Right atrium auricular region (tissue), 2 donors: ENCODE measurements around the gene TAS2R30. TPM values are rescaled to one million over a fixed set of nuclear protein-coding genes. Genes with fewer than 3 reads are reported as not detected.

Experiments
- DNase-seq: peaks from one replicate; pipeline ENCODE4 v3.0.0-alpha.2; 2019; ENCODE audit warnings: low spot score
- H3K27ac ChIP-seq, 2 donors: fragments of 200-600 bp; sonication (generic); 1 replicate in 1 of 2; 2 replicates in 1 of 2; pipeline ENCODE4 v1.5.1; 2016 to 2019
- H3K27me3 ChIP-seq, 2 donors: fragments of 200-600 bp; sonication (generic); one replicate each; pipeline versions ENCODE4 v1.5.1 to v1.6.0; 2017 to 2019
- H3K36me3 ChIP-seq: fragments of 200-600 bp; sonication (generic); one replicate; pipeline ENCODE4 v1.5.1; 2016
- H3K4me1 ChIP-seq, 2 donors: fragments of 200-600 bp; sonication (generic); one replicate each; pipeline versions ENCODE4 v1.5.1 to v1.6.0; 2017 to 2019
- H3K4me3 ChIP-seq, 2 donors: fragments of 200-600 bp; sonication (generic); 1 replicate in 1 of 2; 2 replicates in 1 of 2; pipeline ENCODE4 v1.5.1; 2017 to 2019; ENCODE audit warnings: mild to moderate bottlenecking in 1 of 2, moderate library complexity in 1 of 2
- H3K9me3 ChIP-seq, 2 donors: fragments of 200-600 bp; sonication (generic); one replicate each; pipeline ENCODE4 v1.5.1; 2019
- total RNA-seq, 2 donors: library from RNA; depleted of rRNA; stranded (reverse); fragments of >200 nt; gene quantifications; one replicate each; pipeline ENCODE4 v1.1.0, GENCODE V29; 2016
- TF ChIP-seq, protein P1 (sequence below), 2 donors: fragments of 200-600 bp; sonication (generic); IDR thresholded peaks; one replicate each; pipeline ENCODE4 v1.5.1; 2019; ENCODE audit warnings: antibody characterized with exemption in 2 of 2

TAS2R30 gene
- total RNA-seq, 2 donors from 2014 or later, result 0.44 to 0.90 TPM

DNA sequence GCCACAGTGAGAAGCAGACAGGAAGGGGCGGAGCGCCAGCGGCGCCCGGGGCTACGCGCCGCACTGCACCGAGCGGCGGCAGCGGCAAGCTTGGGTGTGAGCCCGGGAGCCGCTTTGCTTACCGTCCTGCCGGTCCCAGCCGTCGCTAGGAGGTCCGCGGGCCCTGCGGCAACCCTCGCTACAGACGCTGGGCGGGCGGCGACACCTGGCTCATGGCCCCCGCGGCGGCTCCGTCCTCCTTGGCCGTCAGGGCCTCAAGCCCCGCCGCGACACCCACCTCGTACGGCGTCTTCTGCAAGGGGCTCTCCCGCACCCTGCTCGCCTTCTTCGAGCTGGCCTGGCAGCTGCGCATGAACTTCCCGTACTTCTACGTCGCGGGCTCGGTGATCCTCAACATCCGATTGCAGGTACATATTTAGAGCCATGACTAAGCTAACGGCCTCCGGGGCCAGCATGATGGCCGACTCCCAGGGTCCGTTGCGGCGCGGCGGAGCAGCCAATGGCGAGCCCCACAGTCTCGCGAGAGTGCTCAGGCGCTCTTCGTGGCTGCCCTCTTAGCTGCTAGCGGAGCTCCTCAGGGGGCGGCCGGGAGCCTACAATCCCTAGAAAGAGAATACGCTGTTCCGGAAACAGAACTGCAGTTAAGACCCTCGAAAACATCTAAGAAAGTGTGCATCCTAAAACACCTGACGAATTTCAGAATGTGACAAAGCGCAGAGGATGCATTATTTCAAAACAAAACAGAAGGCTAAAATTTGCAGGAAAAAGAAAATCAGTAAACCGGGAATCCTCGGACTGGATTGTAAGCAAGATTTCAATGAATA, 36.9 kb upstream of the TAS2R30 start, which contains the start of gene SMIM10L1:
Gene SMIM10L1 (plus strand): TSS at position 50 of the 824 bp plus-strand sequence. CDS start 163 bp downstream, at position 213.
- peak; percentile 93 for DNase-seq
- Histone ChIP-seq H3K4me1 (peaks cover 0 to 35% of the 10 kb centered on the region in 2 donors), H3K4me3 (peak within 1 kb of the TSS; percentile 95 to 99), H3K27me3 (no peaks in the 10 kb centered on the region), H3K27ac (peak within 1 kb of the TSS; percentile 98 to 100), H3K36me3 (no peaks in the 10 kb centered on the region), H3K9me3 (no peaks in the 10 kb centered on the region)
- TF ChIP-seq, protein P1, sequence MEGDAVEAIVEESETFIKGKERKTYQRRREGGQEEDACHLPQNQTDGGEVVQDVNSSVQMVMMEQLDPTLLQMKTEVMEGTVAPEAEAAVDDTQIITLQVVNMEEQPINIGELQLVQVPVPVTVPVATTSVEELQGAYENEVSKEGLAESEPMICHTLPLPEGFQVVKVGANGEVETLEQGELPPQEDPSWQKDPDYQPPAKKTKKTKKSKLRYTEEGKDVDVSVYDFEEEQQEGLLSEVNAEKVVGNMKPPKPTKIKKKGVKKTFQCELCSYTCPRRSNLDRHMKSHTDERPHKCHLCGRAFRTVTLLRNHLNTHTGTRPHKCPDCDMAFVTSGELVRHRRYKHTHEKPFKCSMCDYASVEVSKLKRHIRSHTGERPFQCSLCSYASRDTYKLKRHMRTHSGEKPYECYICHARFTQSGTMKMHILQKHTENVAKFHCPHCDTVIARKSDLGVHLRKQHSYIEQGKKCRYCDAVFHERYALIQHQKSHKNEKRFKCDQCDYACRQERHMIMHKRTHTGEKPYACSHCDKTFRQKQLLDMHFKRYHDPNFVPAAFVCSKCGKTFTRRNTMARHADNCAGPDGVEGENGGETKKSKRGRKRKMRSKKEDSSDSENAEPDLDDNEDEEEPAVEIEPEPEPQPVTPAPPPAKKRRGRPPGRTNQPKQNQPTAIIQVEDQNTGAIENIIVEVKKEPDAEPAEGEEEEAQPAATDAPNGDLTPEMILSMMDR (IDR thresholded peaks at IDR 0.05), result peak in 1 of 2 donors; percentile 18

DNA sequence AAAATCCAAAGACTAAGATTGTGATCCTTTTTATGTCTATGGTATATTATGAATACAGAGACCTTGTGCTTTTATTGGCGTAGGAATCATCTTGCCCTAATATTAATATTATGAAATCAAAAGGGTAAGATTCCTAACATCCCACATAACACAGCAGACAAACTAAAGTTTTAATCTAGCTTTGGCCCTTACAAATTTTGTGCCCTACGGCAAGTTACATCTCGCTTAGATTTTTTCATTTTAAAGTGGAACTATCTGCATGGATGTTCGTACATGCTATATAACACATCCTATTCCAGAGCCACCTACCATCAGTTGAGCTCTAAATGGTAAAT, 36.3 kb upstream of the TAS2R30 start:
- H3K9me3 ChIP-seq, result no peaks in the 10 kb centered on the region
- peaks cover 0 to 35% of the 10 kb centered on the region in 2 donors for H3K4me1 ChIP-seq
- no peak for DNase-seq
- H3K27me3 ChIP-seq, result no peaks in the 10 kb centered on the region
- no peaks in the 10 kb centered on the region for H3K36me3 ChIP-seq
- peak overlapping the region; percentile 98 to 100 for H3K27ac ChIP-seq
- TF ChIP-seq, protein P1 (IDR thresholded peaks at IDR 0.05), result no peak
- H3K4me3 ChIP-seq, result peak overlapping the region; percentile 95 to 99

DNA sequence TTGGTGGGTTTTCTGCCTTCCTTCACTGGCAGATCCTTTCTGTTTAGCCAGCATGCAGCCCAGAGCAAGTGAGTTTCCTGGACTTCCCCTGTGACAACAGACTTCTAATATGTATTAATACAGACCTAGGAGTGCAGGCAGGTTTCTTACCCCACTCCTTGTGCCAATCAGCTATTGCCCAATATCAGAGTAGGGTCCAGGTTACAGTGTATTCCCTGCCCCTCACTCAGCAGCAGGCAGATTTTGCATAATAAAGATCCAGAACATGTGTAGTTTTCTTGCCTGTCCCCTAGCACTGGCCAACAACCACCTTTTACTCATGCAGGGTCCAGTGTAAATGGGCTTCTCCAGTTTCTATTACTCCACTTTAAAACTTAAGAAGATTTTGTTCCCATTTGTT, 31.9 kb upstream of the TAS2R30 start:
- Histone ChIP-seq H3K36me3 (no peaks in the 10 kb centered on the region), H3K27ac (no peak overlapping the region), H3K27me3 (no peaks in the 10 kb centered on the region), H3K9me3 (no peaks in the 10 kb centered on the region), H3K4me1 (peaks cover 0 to 26% of the 10 kb centered on the region in 2 donors), H3K4me3 (no peak overlapping the region)
- TF ChIP-seq, protein P1 (IDR thresholded peaks at IDR 0.05), result no peak
- DNase-seq, result no peak

DNA sequence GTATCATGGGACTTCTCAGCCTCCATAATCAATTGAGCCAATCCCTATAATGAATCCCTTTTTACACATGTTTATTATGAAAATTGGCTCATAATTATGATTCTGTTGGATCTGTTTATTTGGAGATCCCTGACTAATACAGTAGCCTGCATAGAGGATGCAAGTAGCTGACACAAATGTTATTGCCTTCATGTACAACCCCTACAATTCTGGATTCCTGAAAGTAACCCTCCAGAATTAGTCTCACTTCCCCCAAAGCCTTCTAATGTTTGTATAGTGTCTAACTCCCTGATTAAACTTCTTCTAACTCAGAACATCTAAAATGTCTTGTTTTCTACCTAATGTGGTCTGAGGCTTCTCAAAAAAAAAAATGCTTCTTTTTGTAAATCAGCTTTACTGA, 29.9 kb upstream of the TAS2R30 start:
- Histone ChIP-seq H3K9me3 (no peaks in the 10 kb centered on the region), H3K27ac (no peak overlapping the region), H3K4me1 (peaks cover 0 to 12% of the 10 kb centered on the region in 2 donors), H3K36me3 (no peaks in the 10 kb centered on the region), H3K27me3 (no peaks in the 10 kb centered on the region), H3K4me3 (no peak overlapping the region)
- no peak for DNase-seq
- TF ChIP-seq, protein P1 (IDR thresholded peaks at IDR 0.05), result no peak

DNA sequence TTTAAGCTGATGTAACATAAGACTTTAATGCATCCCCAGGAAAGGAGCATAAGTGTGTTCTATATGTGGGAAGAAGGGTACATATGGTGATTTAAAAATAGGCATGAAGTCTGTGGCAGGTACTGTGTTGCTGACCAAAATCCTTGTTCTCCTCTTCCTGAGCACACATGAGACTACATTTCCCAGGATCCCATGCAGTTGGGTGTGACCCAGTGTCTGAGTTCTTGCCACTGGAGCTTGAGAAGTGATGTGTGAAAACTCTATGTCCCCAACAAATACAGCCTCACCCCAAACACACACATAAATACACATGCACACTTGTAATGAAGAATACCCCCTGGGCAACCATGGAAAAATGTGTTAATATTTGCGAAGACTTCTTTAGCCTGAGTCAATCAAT, 28.1 kb upstream of the TAS2R30 start:
- Histone ChIP-seq H3K27ac (no peak overlapping the region), H3K36me3 (no peaks in the 10 kb centered on the region), H3K4me1 (peaks cover 0 to 8% of the 10 kb centered on the region in 2 donors), H3K4me3 (no peak overlapping the region), H3K9me3 (no peaks in the 10 kb centered on the region), H3K27me3 (no peaks in the 10 kb centered on the region)
- TF ChIP-seq, protein P1 (IDR thresholded peaks at IDR 0.05), result no peak
- no peak for DNase-seq
